ENCODE data around the gene PLSCR2.

PLSCR2 gene

GRCh38 chr3:146466604-146467003, 2.8 kb downstream of the PLSCR2 start:
- DNase-seq (ENCODE audit: extremely low read depth, insufficient read length): no peak
- H3K4me3 ChIP-seq (replicated peaks; ENCODE audit: low read depth, low read length): no peak overlapping the region
- no peaks in the 10 kb centered on the region for H3K36me3 ChIP-seq (ENCODE audit: control insufficient read depth, insufficient read depth, low read length)
- no peaks in the 10 kb centered on the region for H3K27me3 ChIP-seq (replicated peaks; ENCODE audit: control insufficient read depth, insufficient read depth, low read length)
- TF ChIP-seq CTCF (IDR thresholded peaks at IDR 0.05; ENCODE audit: insufficient read depth, low read length, poor library complexity, severe bottlenecking): no peak

GRCh38 chr3:146465693-146466465, 3.5 kb downstream of the PLSCR2 start:
- no peak overlapping the region for H3K4me3 ChIP-seq (replicated peaks; ENCODE audit: low read depth, low read length)
- TF ChIP-seq CTCF (IDR thresholded peaks at IDR 0.05; ENCODE audit: insufficient read depth, low read length, poor library complexity, severe bottlenecking): no peak
- DNase-seq (ENCODE audit: extremely low read depth, insufficient read length): no peak
- H3K36me3 ChIP-seq (ENCODE audit: control insufficient read depth, insufficient read depth, low read length): no peaks in the 10 kb centered on the region
- H3K27me3 ChIP-seq (replicated peaks; ENCODE audit: control insufficient read depth, insufficient read depth, low read length): no peaks in the 10 kb centered on the region

- no peaks in the 10 kb centered on the region for H3K27me3 ChIP-seq (replicated peaks; ENCODE audit: control insufficient read depth, insufficient read depth, low read length)
- no peak for DNase-seq (ENCODE audit: extremely low read depth, insufficient read length)
- H3K36me3 ChIP-seq (ENCODE audit: control insufficient read depth, insufficient read depth, low read length): no peaks in the 10 kb centered on the region
- H3K4me3 ChIP-seq (replicated peaks; ENCODE audit: low read depth, low read length): no peak overlapping the region
- no peak for TF ChIP-seq CTCF (IDR thresholded peaks at IDR 0.05; ENCODE audit: insufficient read depth, low read length, poor library complexity, severe bottlenecking)
These were observed 4.6 kb downstream of the PLSCR2 start for GRCh38 chr3:146464783-146465182.

- no peaks in the 10 kb centered on the region for H3K36me3 ChIP-seq (ENCODE audit: control insufficient read depth, insufficient read depth, low read length)
- H3K4me3 ChIP-seq (replicated peaks; ENCODE audit: low read depth, low read length): no peak overlapping the region
- no peaks in the 10 kb centered on the region for H3K27me3 ChIP-seq (replicated peaks; ENCODE audit: control insufficient read depth, insufficient read depth, low read length)
- DNase-seq (ENCODE audit: extremely low read depth, insufficient read length): no peak
- TF ChIP-seq CTCF (IDR thresholded peaks at IDR 0.05; ENCODE audit: insufficient read depth, low read length, poor library complexity, severe bottlenecking): no peak
These were observed 5.3 kb downstream of the PLSCR2 start for GRCh38 chr3:146464005-146464595.

GRCh38 chr3:146454796-146455195, 14.6 kb downstream of the PLSCR2 start:
- Histone ChIP-seq H3K36me3 (ENCODE audit: control insufficient read depth, insufficient read depth, low read length) (no peaks in the 10 kb centered on the region), H3K4me3 (replicated peaks; ENCODE audit: low read depth, low read length) (no peak overlapping the region), H3K27me3 (replicated peaks; ENCODE audit: control insufficient read depth, insufficient read depth, low read length) (no peaks in the 10 kb centered on the region)
- no peak for TF ChIP-seq CTCF (IDR thresholded peaks at IDR 0.05; ENCODE audit: insufficient read depth, low read length, poor library complexity, severe bottlenecking)
- DNase-seq (ENCODE audit: extremely low read depth, insufficient read length): no peak
